ENCODE results near the gene CA9.

DNA sequence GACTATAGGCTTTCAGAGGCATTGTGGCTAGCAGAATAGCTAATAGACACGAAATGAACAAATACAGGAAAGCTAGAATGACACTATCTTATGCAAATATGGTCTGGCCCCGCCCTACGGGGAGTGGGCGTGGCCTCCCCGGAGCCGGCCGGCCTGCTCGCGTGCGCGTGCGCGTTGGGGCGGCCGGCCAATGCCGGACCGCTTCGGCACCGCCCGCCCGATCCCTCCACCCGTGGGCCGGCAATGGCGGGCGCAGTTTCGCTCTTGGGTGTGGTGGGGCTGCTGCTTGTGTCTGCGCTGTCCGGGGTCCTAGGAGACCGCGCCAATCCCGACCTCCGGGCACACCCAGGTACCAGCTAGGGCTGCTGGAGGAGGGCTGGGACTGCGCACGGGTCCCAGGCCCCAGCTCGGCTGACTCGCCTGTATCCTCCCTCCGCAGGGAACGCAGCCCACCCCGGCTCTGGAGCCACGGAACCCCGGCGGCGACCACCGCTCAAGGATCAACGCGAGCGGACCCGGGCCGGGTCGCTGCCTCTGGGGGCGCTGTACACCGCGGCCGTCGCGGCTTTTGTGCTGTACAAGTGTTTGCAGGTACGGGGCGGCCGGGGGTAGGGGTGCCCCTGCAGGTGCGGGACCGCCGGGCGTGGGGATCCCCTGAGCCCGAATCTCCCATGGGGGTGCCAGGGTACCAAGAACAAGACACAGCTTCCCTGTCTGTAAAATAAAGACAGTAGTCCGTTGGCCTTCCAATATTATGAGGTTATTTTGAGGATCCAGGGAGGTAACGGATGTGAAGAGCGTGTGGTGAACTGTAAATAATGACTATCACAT, 15.4 kb upstream of the CA9 start, which contains the start of gene CCDC107:
- TF ChIP-seq, protein P1, sequence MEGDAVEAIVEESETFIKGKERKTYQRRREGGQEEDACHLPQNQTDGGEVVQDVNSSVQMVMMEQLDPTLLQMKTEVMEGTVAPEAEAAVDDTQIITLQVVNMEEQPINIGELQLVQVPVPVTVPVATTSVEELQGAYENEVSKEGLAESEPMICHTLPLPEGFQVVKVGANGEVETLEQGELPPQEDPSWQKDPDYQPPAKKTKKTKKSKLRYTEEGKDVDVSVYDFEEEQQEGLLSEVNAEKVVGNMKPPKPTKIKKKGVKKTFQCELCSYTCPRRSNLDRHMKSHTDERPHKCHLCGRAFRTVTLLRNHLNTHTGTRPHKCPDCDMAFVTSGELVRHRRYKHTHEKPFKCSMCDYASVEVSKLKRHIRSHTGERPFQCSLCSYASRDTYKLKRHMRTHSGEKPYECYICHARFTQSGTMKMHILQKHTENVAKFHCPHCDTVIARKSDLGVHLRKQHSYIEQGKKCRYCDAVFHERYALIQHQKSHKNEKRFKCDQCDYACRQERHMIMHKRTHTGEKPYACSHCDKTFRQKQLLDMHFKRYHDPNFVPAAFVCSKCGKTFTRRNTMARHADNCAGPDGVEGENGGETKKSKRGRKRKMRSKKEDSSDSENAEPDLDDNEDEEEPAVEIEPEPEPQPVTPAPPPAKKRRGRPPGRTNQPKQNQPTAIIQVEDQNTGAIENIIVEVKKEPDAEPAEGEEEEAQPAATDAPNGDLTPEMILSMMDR (IDR thresholded peaks at IDR 0.05 in 2 of 3, conservative IDR thresholded peaks at IDR 0.05 in 1 of 3; ENCODE audit: borderline replicate concordance in 1 of 3, insufficient read depth in 1 of 3, low read depth in 2 of 3, low read length in 2 of 3) = peak in 2 of 3 experiments; percentile 44 to 64; a peak in 3 of 6 replicates
- no peak for TF ChIP-seq EGR1 (IDR thresholded peaks at IDR 0.05; ENCODE audit: low read depth)

All from HCT116 (cell line).